Activated T-cell treated with anti-CD3 and anti-CD28 coated beads, Interleukin-2, amount 50 U/mL, for 4 hours (primary cell): ENCODE measurements around the gene FSCB. TPM values are rescaled to one million over a fixed set of nuclear protein-coding genes. Genes with fewer than 3 reads are reported as not detected.
"Not testable (repeated sequence)": the region's sequence is repeated elsewhere in the genome, so short reads cannot be mapped to it uniquely, and the experiment has no call there.

ENCODE experiments used
- ATAC-seq, 2 donors: fragments of 200-7000 bp; cut with Tn5 transposase; one replicate each; pipeline ENCODE4 v1.10.0; 2021
- DNase-seq: peaks from one replicate; pipeline ENCODE4 v3.0.0-alpha.2; 2020
- H3K27me3 Mint-ChIP-seq: one replicate; pipeline ENCODE4 v1.8.0; 2021; ENCODE audit warnings: low read depth, mixed read lengths
- H3K36me3 Mint-ChIP-seq: one replicate; pipeline ENCODE4 v1.8.0; 2022; ENCODE audit warnings: mixed read lengths; ENCODE audit not compliant: insufficient read depth
- H3K4me1 Mint-ChIP-seq: one replicate; pipeline ENCODE4 v1.8.0; 2021; ENCODE audit warnings: low read depth, mixed read lengths
- H3K4me3 Mint-ChIP-seq: one replicate; pipeline ENCODE4 v1.8.0; 2021; ENCODE audit warnings: mild to moderate bottlenecking, moderate library complexity, mixed read lengths
- H3K9me3 Mint-ChIP-seq: one replicate; pipeline ENCODE4 v1.8.0; 2021; ENCODE audit warnings: mixed read lengths
- total RNA-seq, 3 donors: library from RNA; stranded (reverse); gene quantifications; one replicate each; pipeline ENCODE4 v1.2.1, GENCODE V29; 2021

FSCB gene
- total RNA-seq, result not detected

DNA sequence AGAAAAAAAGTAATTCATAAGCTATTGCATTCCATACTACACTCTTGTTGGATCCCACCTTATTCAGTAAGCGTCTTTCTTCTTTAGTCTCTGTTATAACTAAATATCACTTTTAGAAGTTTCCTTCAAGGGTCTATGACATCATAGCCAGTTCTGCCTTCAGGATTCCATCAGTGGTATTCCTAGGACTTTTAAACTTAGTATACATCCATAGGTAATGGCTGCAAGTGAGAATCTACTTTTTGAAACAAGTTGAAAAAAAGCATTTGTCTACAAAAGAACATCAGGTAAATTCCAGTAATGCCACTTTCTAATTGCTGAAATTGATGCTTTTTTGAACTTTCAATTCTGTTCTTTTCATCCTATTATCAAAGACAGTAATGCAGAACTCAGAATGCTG, at the start of gene FSCB:
Gene FSCB (minus strand): TSS at position 101 of the 400 bp plus-strand sequence. CDS start 296 bp downstream, outside the sequence.
- H3K4me3 Mint-ChIP-seq, result no peak within 1 kb of the TSS

GRCh38 chr14:44531658-44532057, 24.6 kb upstream of the FSCB start:
- Mint-ChIP-seq H3K9me3 (peaks cover 5% of the 10 kb centered on the region), H3K4me3 (no peak overlapping the region), H3K4me1 (no peaks in the 10 kb centered on the region), H3K36me3 (no peaks in the 10 kb centered on the region), H3K27me3 (no peaks in the 10 kb centered on the region)
- DNase-seq, result no peak
- ATAC-seq, result no peak

More for the DNA sequence above, at the start of gene FSCB:
- Mint-ChIP-seq H3K9me3 (no peaks in the 10 kb centered on the region), H3K27me3 (no peaks in the 10 kb centered on the region), H3K36me3 (no peaks in the 10 kb centered on the region), H3K4me1 (no peaks in the 10 kb centered on the region)
- DNase-seq (no peak), ATAC-seq (no peak)

DNA sequence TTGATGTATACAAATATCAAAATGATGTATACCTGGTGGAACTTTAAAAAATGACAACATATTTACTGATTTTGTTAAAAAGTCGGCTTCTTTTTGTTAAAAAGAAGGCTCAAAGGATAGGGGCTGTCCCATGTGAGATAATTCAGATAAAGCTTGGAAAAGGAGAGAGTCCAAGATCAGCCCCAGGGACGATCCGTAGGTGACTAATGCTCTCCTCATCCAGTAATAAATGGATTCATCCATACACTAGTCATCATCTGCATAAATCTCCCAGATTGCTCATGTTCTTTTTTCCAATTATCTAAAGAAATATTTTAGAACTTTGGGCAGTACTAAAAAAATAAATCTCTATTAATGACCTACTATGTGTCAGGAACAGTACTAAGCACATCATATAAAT, 23.4 kb upstream of the FSCB start:
- Mint-ChIP-seq H3K27me3 (no peaks in the 10 kb centered on the region), H3K9me3 (peaks cover 5% of the 10 kb centered on the region), H3K36me3 (no peaks in the 10 kb centered on the region), H3K4me1 (no peaks in the 10 kb centered on the region), H3K4me3 (no peak overlapping the region)
- DNase-seq (no peak), ATAC-seq (no peak)

DNA sequence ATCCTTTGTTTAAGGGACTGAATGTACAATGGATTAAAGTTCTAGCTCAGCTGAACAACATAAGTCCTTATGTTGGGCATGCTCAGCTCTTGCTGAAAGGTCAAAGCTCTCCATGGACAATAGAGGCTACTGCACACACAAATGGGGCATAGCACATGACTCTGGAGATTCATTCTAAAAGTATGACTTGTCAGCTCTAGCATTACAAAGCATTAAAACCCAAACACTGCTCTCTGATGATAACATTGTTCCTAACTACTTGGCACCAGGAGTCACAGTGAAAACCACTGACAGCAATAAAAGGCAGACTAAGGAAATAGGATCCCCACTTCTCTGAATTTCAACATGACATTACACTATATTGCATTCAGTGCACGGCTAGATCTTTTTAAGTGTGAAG, 21.9 kb upstream of the FSCB start:
- Mint-ChIP-seq H3K9me3 (peaks cover 5% of the 10 kb centered on the region), H3K36me3 (no peaks in the 10 kb centered on the region), H3K4me3 (no peak overlapping the region), H3K4me1 (no peaks in the 10 kb centered on the region), H3K27me3 (no peaks in the 10 kb centered on the region)
- ATAC-seq, result no peak
- no peak for DNase-seq

- Mint-ChIP-seq H3K4me1 (no peaks in the 10 kb centered on the region), H3K9me3 (no peaks in the 10 kb centered on the region), H3K36me3 (no peaks in the 10 kb centered on the region), H3K4me3 (no peak overlapping the region), H3K27me3 (no peaks in the 10 kb centered on the region)
- no peak for ATAC-seq
- no peak for DNase-seq
Observed at GRCh38 chr14:44528180-44528579, 21.1 kb upstream of the FSCB start.

GRCh38 chr14:44525237-44525636, 18.2 kb upstream of the FSCB start:
- H3K4me1 Mint-ChIP-seq, result no peaks in the 10 kb centered on the region
- ATAC-seq (no peak), DNase-seq (no peak)
- H3K36me3 Mint-ChIP-seq, result no peaks in the 10 kb centered on the region
- H3K4me3 Mint-ChIP-seq, result no peak overlapping the region
- peaks cover 5% of the 10 kb centered on the region for H3K9me3 Mint-ChIP-seq
- H3K27me3 Mint-ChIP-seq, result no peaks in the 10 kb centered on the region

GRCh38 chr14:44515668-44516067, 8.6 kb upstream of the FSCB start:
- not testable (repeated sequence) for DNase-seq, H3K36me3 Mint-ChIP-seq, H3K4me3 Mint-ChIP-seq, ATAC-seq, H3K27me3 Mint-ChIP-seq, H3K4me1 Mint-ChIP-seq
- H3K9me3 Mint-ChIP-seq, result peaks cover 21% of the 10 kb centered on the region

DNA sequence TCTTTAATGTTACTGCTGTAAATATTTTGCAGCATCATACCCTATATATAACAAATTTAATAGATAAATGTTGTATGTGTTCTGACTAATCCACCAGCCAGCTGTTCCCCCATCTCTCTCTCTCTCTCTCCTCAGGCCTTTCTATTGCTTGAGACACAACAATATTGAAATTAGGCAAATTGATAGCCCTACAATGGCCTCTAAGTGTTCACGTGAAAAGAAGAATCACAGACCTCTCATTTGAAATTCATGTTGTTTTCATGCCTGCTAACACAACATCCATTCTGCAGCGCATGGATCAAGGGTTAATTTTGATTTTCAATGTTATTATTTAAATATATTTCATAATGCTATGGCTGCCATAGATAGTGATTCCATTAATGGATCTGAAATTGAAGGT, 1.8 kb upstream of the FSCB start:
- no peaks in the 10 kb centered on the region for H3K36me3 Mint-ChIP-seq
- ATAC-seq (no peak), DNase-seq (no peak)
- H3K27me3 Mint-ChIP-seq, result no peaks in the 10 kb centered on the region
- no peak overlapping the region for H3K4me3 Mint-ChIP-seq
- H3K4me1 Mint-ChIP-seq, result no peaks in the 10 kb centered on the region
- no peaks in the 10 kb centered on the region for H3K9me3 Mint-ChIP-seq

- H3K4me1 Mint-ChIP-seq, result no peaks in the 10 kb centered on the region
- H3K36me3 Mint-ChIP-seq, result no peaks in the 10 kb centered on the region
- no peaks in the 10 kb centered on the region for H3K27me3 Mint-ChIP-seq
- H3K9me3 Mint-ChIP-seq, result no peaks in the 10 kb centered on the region
- H3K4me3 Mint-ChIP-seq, result no peak overlapping the region
- ATAC-seq, result no peak
- no peak for DNase-seq
Observed at GRCh38 chr14:44505588-44505987, 1.5 kb downstream of the FSCB start.

GRCh38 chr14:44497148-44497547, 9.9 kb downstream of the FSCB start:
- Mint-ChIP-seq H3K4me3 (no peak overlapping the region), H3K27me3 (no peaks in the 10 kb centered on the region), H3K4me1 (no peaks in the 10 kb centered on the region), H3K36me3 (no peaks in the 10 kb centered on the region), H3K9me3 (peaks cover 3% of the 10 kb centered on the region)
- no peak for ATAC-seq
- DNase-seq, result no peak

DNA sequence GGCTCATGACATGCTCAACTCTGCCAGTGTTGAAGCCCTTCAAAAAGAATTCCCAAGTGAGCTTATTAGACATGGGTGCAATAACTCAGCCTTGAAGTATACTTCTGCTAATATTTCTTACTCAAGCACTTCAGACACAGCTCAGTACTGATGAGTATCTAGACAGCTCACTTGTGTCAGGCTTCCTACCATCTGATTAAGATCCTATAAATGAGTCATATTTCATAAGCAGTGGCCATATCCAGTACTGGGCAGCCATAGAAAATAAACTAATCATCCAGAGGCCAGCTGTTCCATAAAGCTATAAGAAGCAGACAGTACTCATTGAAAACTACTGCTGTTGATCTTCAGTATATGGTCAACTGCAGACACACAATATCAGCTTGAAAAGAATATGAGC, 12.9 kb downstream of the FSCB start:
- H3K9me3 Mint-ChIP-seq, result peaks cover 3% of the 10 kb centered on the region
- no peak for DNase-seq
- H3K27me3 Mint-ChIP-seq, result no peaks in the 10 kb centered on the region
- no peaks in the 10 kb centered on the region for H3K4me1 Mint-ChIP-seq
- ATAC-seq, result no peak
- no peak overlapping the region for H3K4me3 Mint-ChIP-seq
- H3K36me3 Mint-ChIP-seq, result no peaks in the 10 kb centered on the region

DNA sequence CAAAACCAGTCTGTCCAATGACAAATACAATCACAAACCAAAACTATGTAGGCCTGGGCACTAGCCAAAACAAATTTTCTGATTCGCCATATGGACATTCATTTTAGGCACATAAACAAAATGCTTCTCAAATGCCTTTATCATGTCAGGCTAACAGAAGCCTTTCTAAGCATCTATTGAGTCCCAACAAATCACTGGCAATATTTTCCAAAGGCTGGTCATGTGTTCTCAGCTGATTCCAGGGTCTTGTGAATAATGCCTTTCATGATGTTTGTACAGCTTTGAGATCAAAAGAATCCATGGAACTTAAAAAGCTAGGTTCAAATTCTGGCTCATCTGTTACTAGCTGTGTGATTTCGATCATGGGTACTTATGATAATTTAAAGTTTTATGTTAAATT, 16.1 kb downstream of the FSCB start:
- H3K27me3 Mint-ChIP-seq, result no peaks in the 10 kb centered on the region
- peaks cover 15% of the 10 kb centered on the region for H3K9me3 Mint-ChIP-seq
- DNase-seq (no peak), ATAC-seq (no peak)
- H3K36me3 Mint-ChIP-seq, result no peaks in the 10 kb centered on the region
- H3K4me3 Mint-ChIP-seq, result no peak overlapping the region
- no peaks in the 10 kb centered on the region for H3K4me1 Mint-ChIP-seq

GRCh38 chr14:44477953-44478352, 29.1 kb downstream of the FSCB start:
- H3K4me3 Mint-ChIP-seq, result no peak overlapping the region
- no peaks in the 10 kb centered on the region for H3K4me1 Mint-ChIP-seq
- H3K9me3 Mint-ChIP-seq, result peaks cover 7% of the 10 kb centered on the region
- no peak for DNase-seq
- ATAC-seq, result no peak
- no peaks in the 10 kb centered on the region for H3K36me3 Mint-ChIP-seq
- no peaks in the 10 kb centered on the region for H3K27me3 Mint-ChIP-seq

DNA sequence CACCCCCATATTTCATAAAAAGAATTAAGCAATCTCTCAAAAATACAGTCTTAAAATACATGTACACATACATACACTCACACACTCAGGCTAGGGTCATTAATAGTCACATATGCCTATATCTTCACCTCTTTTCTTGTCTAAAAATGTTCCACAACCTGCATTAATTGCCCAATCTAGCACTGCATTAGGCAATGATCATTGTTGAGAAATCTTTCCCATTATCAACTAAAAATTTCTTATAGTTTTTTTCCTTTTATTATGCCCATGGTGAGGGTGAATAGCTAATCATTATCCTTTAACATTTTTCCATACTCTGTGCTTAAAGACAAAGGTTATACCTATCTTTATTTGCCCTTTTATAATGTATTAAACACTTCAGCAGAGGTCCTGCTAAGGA, 38.3 kb downstream of the FSCB start:
- H3K4me1 Mint-ChIP-seq, result no peaks in the 10 kb centered on the region
- ATAC-seq (no peak), DNase-seq (no peak)
- H3K27me3 Mint-ChIP-seq, result no peaks in the 10 kb centered on the region
- no peak overlapping the region for H3K4me3 Mint-ChIP-seq
- H3K9me3 Mint-ChIP-seq, result peaks cover 4% of the 10 kb centered on the region
- no peaks in the 10 kb centered on the region for H3K36me3 Mint-ChIP-seq

GRCh38 chr14:44463356-44464004, 43.6 kb downstream of the FSCB start:
- no peak for ATAC-seq
- no peak for DNase-seq
- H3K4me1 Mint-ChIP-seq, result no peaks in the 10 kb centered on the region
- no peak overlapping the region for H3K4me3 Mint-ChIP-seq
- no peaks in the 10 kb centered on the region for H3K27me3 Mint-ChIP-seq
- H3K36me3 Mint-ChIP-seq, result no peaks in the 10 kb centered on the region
- H3K9me3 Mint-ChIP-seq, result peaks cover 3% of the 10 kb centered on the region

GRCh38 chr14:44462381-44462780, 44.7 kb downstream of the FSCB start:
- Mint-ChIP-seq H3K4me1 (no peaks in the 10 kb centered on the region), H3K9me3 (peaks cover 8% of the 10 kb centered on the region), H3K4me3 (no peak overlapping the region), H3K27me3 (no peaks in the 10 kb centered on the region), H3K36me3 (no peaks in the 10 kb centered on the region)
- no peak for ATAC-seq
- no peak for DNase-seq
